Superior temporal gyrus (tissue), 1 donor: ENCODE data around the gene GTPBP3.

Experiments used
- DNase-seq: peaks from one replicate; pipeline ENCODE4 v3.0.0-alpha.2; 2016; ENCODE audit errors: extremely low spot score

The GTPBP3 gene

GRCh38 chr19:17309198-17309964 is 28.0 kb upstream of the GTPBP3 start, which contains the start of gene DDA1:
TSS of gene DDA1 (plus strand) at chr19:17309563. CDS start at chr19:17309655, 92 bp downstream.
- peak; percentile 100 for DNase-seq

GRCh38 chr19:17309965-17310461 is 27.3 kb upstream of the GTPBP3 start:
- DNase-seq, result no peak

DNA sequence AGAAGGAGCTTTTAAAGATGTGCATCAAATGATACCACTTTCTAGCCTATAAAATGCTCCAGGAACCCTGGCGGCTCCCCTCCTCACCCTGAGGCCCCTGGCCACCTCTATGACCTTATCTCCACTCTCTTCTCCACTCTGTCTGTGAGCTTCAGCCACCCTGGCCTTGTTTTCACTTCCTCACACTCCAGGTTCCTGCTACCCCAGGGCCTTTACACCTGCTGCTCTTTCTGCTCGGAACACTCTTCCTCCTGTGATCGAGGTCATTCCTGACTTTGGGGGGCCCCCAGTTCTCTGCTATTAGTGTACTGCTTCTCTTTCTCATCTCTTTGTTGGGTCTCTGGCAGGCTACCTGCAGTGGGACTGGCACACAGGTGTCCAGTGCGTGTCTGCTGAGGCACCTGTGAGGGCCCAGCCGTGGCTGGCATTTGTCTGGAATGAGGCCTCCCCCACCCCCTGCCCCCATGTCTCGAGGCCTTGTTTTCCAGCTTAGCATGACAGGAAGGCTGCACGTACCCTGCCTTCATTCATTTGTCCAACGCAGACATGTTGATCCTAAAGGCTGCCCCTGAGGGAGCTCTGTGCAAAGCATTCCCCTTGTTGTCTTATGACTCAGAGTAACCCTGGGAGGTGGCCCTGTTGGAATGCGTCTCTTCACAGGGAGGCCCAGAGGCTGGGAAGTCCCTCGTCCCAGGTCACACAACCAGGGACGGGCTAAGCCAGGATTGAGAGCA is 25.7 kb upstream of the GTPBP3 start:
- no peak for DNase-seq

GRCh38 chr19:17312189-17313113 is 24.9 kb upstream of the GTPBP3 start:
- DNase-seq, result no peak

GRCh38 chr19:17314007-17314593 is 23.3 kb upstream of the GTPBP3 start:
- DNase-seq, result no peak

DNA sequence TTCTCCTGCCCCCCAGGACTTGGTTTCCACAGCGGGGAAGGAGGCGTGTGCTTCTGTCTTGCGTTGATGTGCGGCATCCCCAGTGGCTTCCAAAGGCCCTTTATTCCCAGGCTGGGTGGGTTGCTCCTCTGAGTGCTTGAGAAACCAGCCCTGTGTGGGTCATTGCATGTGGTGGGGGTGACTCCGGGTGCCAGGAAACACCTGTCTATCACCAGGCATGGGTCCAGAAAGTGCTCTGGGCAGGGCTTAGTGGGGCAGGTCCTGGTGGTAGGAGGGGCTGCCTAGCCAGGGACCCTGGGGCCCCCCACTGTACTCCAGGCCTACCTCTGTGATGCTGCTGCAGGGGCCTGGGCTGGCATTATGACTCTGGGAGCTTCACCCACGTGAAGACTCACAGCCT is 18.4 kb upstream of the GTPBP3 start:
- DNase-seq, result no peak

- DNase-seq, result no peak
Observed at GRCh38 chr19:17319473-17320238, 17.7 kb upstream of the GTPBP3 start.

- DNase-seq, result no peak
Observed at GRCh38 chr19:17320435-17320834, 16.9 kb upstream of the GTPBP3 start.

DNA sequence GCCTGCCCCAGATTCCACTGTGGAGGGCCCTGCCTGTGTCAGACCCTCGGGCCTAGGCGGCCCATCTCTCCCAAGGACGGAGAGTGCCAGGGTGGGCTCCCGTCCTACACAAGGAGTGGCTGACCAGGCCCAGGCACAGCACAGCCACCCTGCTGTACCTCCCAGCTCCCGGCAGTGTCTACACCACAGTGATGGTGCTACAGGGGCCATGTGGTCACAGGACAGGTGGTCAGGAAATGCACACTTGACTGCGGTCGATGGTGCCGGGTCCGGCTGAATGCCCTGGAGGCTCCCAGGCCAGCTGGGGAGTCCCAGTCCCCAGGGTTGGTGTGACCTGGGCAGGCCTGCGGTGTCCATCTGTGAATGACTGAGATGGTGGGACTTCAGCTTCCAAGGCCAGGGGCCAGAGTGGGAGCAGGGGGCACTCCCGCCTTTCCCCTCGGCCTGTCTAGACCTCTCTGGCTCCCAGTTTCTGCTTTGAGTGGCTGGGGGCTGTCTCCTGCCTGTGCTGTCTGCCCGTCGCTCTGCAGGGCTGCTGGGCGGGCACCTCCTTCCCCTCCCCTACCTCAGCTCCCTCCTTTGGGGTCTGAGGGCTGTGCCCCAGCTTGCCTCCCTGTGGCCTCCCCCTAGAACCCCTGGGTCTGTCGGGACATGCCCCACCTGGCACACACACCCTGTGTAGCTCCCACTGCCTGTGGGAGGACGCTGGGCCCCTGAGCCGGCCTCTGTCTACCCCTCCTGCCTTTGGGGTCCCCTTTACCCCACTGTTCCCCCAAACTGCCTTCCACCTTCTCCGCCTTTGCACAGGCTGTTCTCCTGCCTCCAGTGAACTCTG is 15.5 kb upstream of the GTPBP3 start:
- no peak for DNase-seq

DNA sequence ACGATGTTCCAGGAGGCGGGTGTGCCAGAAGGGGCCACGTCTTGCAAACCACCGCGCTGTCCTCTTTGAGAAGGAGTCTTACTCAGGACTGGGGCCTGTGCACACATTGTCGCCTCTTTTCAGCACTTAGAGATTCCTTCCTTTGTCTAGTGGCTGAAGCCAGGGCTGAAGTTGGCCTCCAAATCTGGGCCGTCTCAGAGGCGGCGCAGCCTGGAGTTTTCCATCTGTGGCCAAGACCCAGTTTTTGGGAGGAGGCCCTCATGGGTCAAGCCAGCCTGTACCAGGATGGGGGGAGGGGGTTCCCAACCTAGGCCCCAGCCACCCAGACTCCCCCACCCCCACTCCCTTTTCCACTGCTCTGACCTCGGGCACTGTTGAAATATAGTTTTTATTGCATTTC is 14.5 kb upstream of the GTPBP3 start:
- DNase-seq, result no peak

GRCh38 chr19:17323300-17323963 is 13.9 kb upstream of the GTPBP3 start:
- DNase-seq, result no peak

DNA sequence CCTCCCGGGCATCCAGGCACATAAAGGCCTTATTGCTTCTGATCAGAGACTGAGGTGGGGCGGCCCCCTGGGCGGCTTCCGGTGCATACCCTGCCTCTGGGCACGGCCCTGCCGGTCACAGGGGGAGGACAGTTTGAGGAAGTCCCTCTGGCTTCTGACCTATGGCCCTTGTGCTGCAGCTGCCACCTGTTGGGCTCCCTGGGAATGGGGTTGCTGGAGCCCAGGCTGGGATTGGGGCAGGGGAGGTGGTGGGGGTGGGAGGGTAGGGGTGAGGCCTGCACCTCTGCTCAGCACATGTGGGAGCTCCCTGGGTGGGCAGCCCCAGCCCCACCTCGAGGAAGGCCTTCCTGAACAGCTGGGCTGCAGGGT is 13.4 kb upstream of the GTPBP3 start:
- no peak for DNase-seq

GRCh38 chr19:17324357-17325114 is 12.8 kb upstream of the GTPBP3 start:
- DNase-seq, result no peak

GRCh38 chr19:17325133-17325532 is 12.2 kb upstream of the GTPBP3 start:
- DNase-seq, result no peak

GRCh38 chr19:17325881-17326594 is 11.3 kb upstream of the GTPBP3 start:
- peak; percentile 56 for DNase-seq

- no peak for DNase-seq
Observed at GRCh38 chr19:17326595-17326966, 10.8 kb upstream of the GTPBP3 start.

DNA sequence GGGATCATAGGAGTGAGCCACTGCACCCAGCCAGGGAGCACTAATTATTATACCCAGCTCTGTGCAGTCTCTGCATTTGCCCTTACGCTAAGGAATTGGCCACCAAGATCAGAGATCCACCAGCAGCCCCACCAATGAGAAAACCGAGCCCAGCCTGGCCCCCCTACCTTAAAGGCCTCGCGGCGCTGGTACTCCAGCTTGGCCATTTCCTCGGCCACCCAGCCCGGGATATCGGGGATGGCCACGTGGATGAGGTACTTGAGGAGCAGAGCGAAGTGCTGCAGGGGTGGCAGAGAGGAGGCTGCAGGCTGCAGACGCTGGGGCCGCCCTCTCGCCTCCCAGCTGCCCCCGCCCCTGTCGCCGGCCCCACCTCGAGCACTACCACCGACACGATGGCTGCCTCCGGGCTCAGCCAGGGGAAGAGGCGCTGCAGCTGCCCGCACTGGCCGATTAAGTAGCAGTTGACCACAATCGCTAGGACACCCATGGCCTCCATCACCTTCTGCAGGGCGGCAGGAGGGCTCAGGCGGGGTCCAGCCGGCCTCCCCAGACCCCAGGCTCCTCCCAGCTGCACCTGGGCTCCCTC is 10.2 kb upstream of the GTPBP3 start:
- DNase-seq, result no peak
